GM12878 (cell line): ENCODE measurements around the gene ZDHHC11. TPM values are rescaled to one million over a fixed set of nuclear protein-coding genes. Genes with fewer than 3 reads are reported as not detected.

Experiments used
- ATAC-seq: fragments of 200-7000 bp; cut with Tn5 transposase; 3 replicates; pipeline ENCODE4 v1.9.1; 2020; ENCODE audit warnings: mild to moderate bottlenecking, moderate library complexity
- BruUV-seq: library from RNA; stranded (reverse); fragments of 400-500 nt; replicated peaks from 2 replicates; lab custom pipeline; 2021; lab: Mats Ljungman, UMichigan
- CTCF ChIA-PET: fragments of 300-600 bp; sonication (Branson Sonifier 250); formaldehyde crosslinking; extraction: SDS; loops from one replicate; lab custom pipeline; 2021; ENCODE audit warnings: inconsistent platforms; lab: Yijun Ruan, JAX
- POLR2A ChIA-PET: fragments of 350-600 bp; formaldehyde crosslinking; extraction: SDS; loops from one replicate; lab custom pipeline; 2021; ENCODE audit warnings: inconsistent platforms; lab: Charles Lee
- RAD21 ChIA-PET: fragments of 300-600 bp; sonication (Branson Sonifier 250); formaldehyde crosslinking; loops from one replicate; lab custom pipeline; 2023; ENCODE audit warnings: antibody characterized with exemption; ENCODE audit not compliant: unreplicated experiment; lab: Charles Lee
- SMC1A ChIA-PET: fragments of 300-600 bp; sonication (Branson Sonifier 250); formaldehyde crosslinking; loops from one replicate; lab custom pipeline; 2023; ENCODE audit not compliant: unreplicated experiment, uncharacterized antibody; lab: Charles Lee
- DNase-seq: peaks from one replicate; pipeline ENCODE4 v3.0.0-alpha.2; 2011; ENCODE audit warnings: low read depth, low spot score
- FAIRE-seq: peaks from 3 replicates; lab custom pipeline; 2011; peaks lifted over from hg19 to GRCh38; lab: Jason Lieb, UNC
- H2AFZ ChIP-seq: 2 replicates; pipeline ENCODE4 v1.6.0; 2011; ENCODE audit warnings: low read depth, low read length, control low read depth; ENCODE audit not compliant: control insufficient read depth
- H3K27ac ChIP-seq: 2 replicates; pipeline ENCODE4 v1.5.1; 2011; ENCODE audit warnings: control low read depth; ENCODE audit not compliant: control insufficient read depth, insufficient read depth
- H3K27me3 ChIP-seq, 2 experiments: replicated peaks in 1 of 2; 2 replicates each; pipeline versions ENCODE4 v1.6.0 to v1.6.1; 2011; ENCODE audit warnings: low read length in 1 of 2; ENCODE audit not compliant: control insufficient read depth in 2 of 2, insufficient read depth in 2 of 2
- H3K36me3 ChIP-seq, 2 experiments: 2 replicates each; pipeline ENCODE4 v1.5.1; 2011; ENCODE audit warnings: low read length in 1 of 2; ENCODE audit not compliant: control insufficient read depth in 2 of 2, insufficient read depth in 2 of 2
- H3K4me1 ChIP-seq: 2 replicates; pipeline ENCODE4 v1.6.1; 2011; ENCODE audit warnings: mild to moderate bottlenecking, low read length, moderate library complexity, mixed read lengths; ENCODE audit not compliant: control insufficient read depth, insufficient read depth
- H3K4me2 ChIP-seq: 2 replicates; pipeline ENCODE4 v1.6.0; 2011; ENCODE audit warnings: control low read depth; ENCODE audit not compliant: control insufficient read depth, insufficient read depth
- H3K4me3 ChIP-seq: fragments of 200-600 bp; sonication (generic); 2 replicates; pipeline ENCODE4 v1.5.1; 2016
- H3K79me2 ChIP-seq: 2 replicates; pipeline ENCODE4 v1.6.0; 2011; ENCODE audit warnings: low read length; ENCODE audit not compliant: control insufficient read depth, insufficient read depth
- H3K9ac ChIP-seq: 2 replicates; pipeline ENCODE4 v1.8.0; 2011; ENCODE audit warnings: low read length, control low read depth, mixed read lengths; ENCODE audit not compliant: control insufficient read depth, insufficient read depth
- H3K9me3 ChIP-seq: replicated peaks from 3 replicates; pipeline ENCODE4 v1.5.1; 2011; ENCODE audit warnings: mild to moderate bottlenecking, low read length; ENCODE audit not compliant: control insufficient read depth, insufficient read depth
- H4K20me1 ChIP-seq: 2 replicates; pipeline ENCODE4 v1.6.0; 2011; ENCODE audit not compliant: control insufficient read depth, insufficient read depth
- CBX3 ChIP-seq: fragments of 200-600 bp; sonication (generic); IDR thresholded peaks from 2 replicates; pipeline ENCODE4 v1.6.1; 2016; ENCODE audit warnings: low read depth, borderline replicate concordance
- E2F4 ChIP-seq: IDR thresholded peaks from 2 replicates; pipeline ENCODE4 v1.6.1; 2012; ENCODE audit warnings: low read depth, low read length, improper control_type of control experiment
- ELK1 ChIP-seq: IDR thresholded peaks from 2 replicates; pipeline ENCODE4 v1.6.1; 2012; ENCODE audit warnings: low read depth, low read length, improper control_type of control experiment
- ESRRA ChIP-seq: IDR thresholded peaks from 2 replicates; pipeline ENCODE4 v1.6.1; 2012; ENCODE audit warnings: mild to moderate bottlenecking, low read length, improper control_type of control experiment
- HDAC2 ChIP-seq: fragments of 200-600 bp; sonication (generic); IDR thresholded peaks from 2 replicates; pipeline ENCODE4 v1.6.1; 2017
- IRF4 ChIP-seq: IDR thresholded peaks from 2 replicates; pipeline ENCODE4 v1.6.1; 2011; ENCODE audit warnings: low read depth, low read length
- IRF5 ChIP-seq: fragments of 450-650 bp; IDR thresholded peaks from 2 replicates; pipeline ENCODE4 v1.6.1; 2017; ENCODE audit warnings: borderline replicate concordance
- SUPT20H ChIP-seq: IDR thresholded peaks from 2 replicates; pipeline ENCODE4 v1.6.1; 2011; ENCODE audit warnings: low read depth, mild to moderate bottlenecking, low read length, moderate library complexity, borderline replicate concordance; ENCODE audit not compliant: control insufficient read depth
- SUZ12 ChIP-seq: fragments of 200-600 bp; sonication (generic); IDR thresholded peaks from one replicate; pipeline ENCODE4 v1.6.1; 2018; ENCODE audit warnings: antibody characterized with exemption, mild to moderate bottlenecking; ENCODE audit not compliant: unreplicated experiment
- USF2 ChIP-seq: IDR thresholded peaks from 2 replicates; pipeline ENCODE4 v1.6.1; 2011; ENCODE audit warnings: low read depth, low read length, improper control_type of control experiment, borderline replicate concordance
- ZBED1 ChIP-seq: IDR thresholded peaks from 2 replicates; pipeline ENCODE4 v1.6.1; 2016; ENCODE audit warnings: borderline replicate concordance
- ZSCAN29 ChIP-seq: fragments of 450-650 bp; IDR thresholded peaks from 2 replicates; pipeline ENCODE4 v1.6.1; 2017; ENCODE audit warnings: mild to moderate bottlenecking, moderate library complexity
- WGBS: methylation state at CpG from one replicate; pipeline ENCODE4 v1.1.6; 2016; ENCODE audit warnings: low lambda C conversion rate; ENCODE audit not compliant: insufficient replicate concordance, insufficient coverage; ENCODE audit errors: missing lambda C conversion rate; 5-methylcytosine and 5-hydroxymethylcytosine counted together
- in situ Hi-C: fragments of 300-500 bp; cut with MboI; formaldehyde crosslinking; loops from 9 replicates; pipeline ENCODE4 v1.14.3; 2018; ENCODE audit warnings: mixed read lengths
- intact Hi-C: fragments of 100-400 bp; cut with micrococcal nuclease; formaldehyde crosslinking; loops from one replicate; pipeline ENCODE4 v1.14.2; 2022; ENCODE audit not compliant: unreplicated experiment
- polyA plus RNA-seq, 11 experiments: library from polyadenylated mRNA; depleted of rRNA in 4 of 11; unstranded in 6 of 11; stranded (reverse) in 5 of 11; fragments of >200 nt; fragmentation: Nextera tagmentation in 4 of 11; fragmentation: Illumina TruSeq in 1 of 11; extraction: Ambion mirVana in 4 of 11; extraction: Trizol in 1 of 11; gene quantifications; 1 replicate in 1 of 11; 2 replicates in 10 of 11; pipeline versions ENCODE4 v1.2.1 to v1.2.3, GENCODE V29; 2011 to 2016; ENCODE audit warnings: inconsistent platforms in 2 of 11, missing spikeins in 2 of 11, low read depth in 1 of 11
- total RNA-seq, 4 experiments: library from RNA; depleted of rRNA in 3 of 4; stranded (reverse); fragments of >200 nt in 3 of 4; fragmentation: Illumina TruSeq in 1 of 4; extraction: Trizol in 1 of 4; gene quantifications; 2 replicates each; pipeline versions ENCODE4 v1.2.1 to v1.2.3, GENCODE V29; 2013 to 2021

The ZDHHC11 gene
- total and polyA plus RNA-seq, 10 of the 15 experiments (the other 5 are each of a cell fraction or from before 2014, with no cell fraction given), result 0.04 to 1.4 (median 0.30) TPM

GRCh38 chr5:759781-760362, 90.9 kb downstream of the ZDHHC11 start (continued):
- TF ChIP-seq IRF5 (no peak), ZBED1 (no peak), ELK1 (no peak), IRF4 (no peak), SUZ12 (no peak), USF2 (no peak)

GRCh38 chr5:759111-759751, 91.6 kb downstream of the ZDHHC11 start:
- no peaks in the 10 kb centered on the region for H3K79me2 ChIP-seq
- H4K20me1 ChIP-seq, result no peaks in the 10 kb centered on the region
- no peak for TF ChIP-seq SUPT20H
- TF ChIP-seq E2F4, result no peak
- TF ChIP-seq HDAC2, result no peak
- TF ChIP-seq CBX3, result no peak
- no peak for TF ChIP-seq ESRRA
- no peak for TF ChIP-seq ZSCAN29
- no peak for TF ChIP-seq ELK1
- 34% methylated on average over 33 of the region's 33 CpGs for WGBS
- H3K27me3 ChIP-seq, result no peaks in the 10 kb centered on the region
- FAIRE-seq (no peak), DNase-seq (no peak), ATAC-seq (no peak)
- no peaks in the 10 kb centered on the region for H3K4me1 ChIP-seq
- in situ Hi-C loops, result no loop called here
- ChIA-PET RAD21 (no interaction called here), CTCF (no interaction called here), POLR2A (no interaction called here), SMC1A (no interaction called here)
- H3K4me2 ChIP-seq, result no peak overlapping the region
- H3K27ac ChIP-seq, result no peak overlapping the region
- H3K9ac ChIP-seq, result no peak overlapping the region
- H2AFZ ChIP-seq, result no peak overlapping the region
- no peak overlapping the region for H3K4me3 ChIP-seq
- no peaks in the 10 kb centered on the region for H3K36me3 ChIP-seq
- intact Hi-C loops, result no loop called here
- no peaks in the 10 kb centered on the region for H3K9me3 ChIP-seq
- no TSS peak for BruUV-seq
